NCI-H69 (cell line): ENCODE measurements around the gene PPP1R15A.
A peak's percentile ranks its signal among the peaks of the same experiment; 100 is the strongest.
"Not testable (repeated sequence)": the region's sequence is repeated elsewhere in the genome, so short reads cannot be mapped to it uniquely, and the experiment has no call there.

Source experiments
- DNase-seq: peaks from one replicate; lab custom pipeline; 2025; lab: John Stamatoyannopoulos, UW

The PPP1R15A gene

GRCh38 chr19:48872182-48872883, at the start of gene PPP1R15A:
PPP1R15A (plus strand) TSS chr19:48872421; CDS start chr19:48873234, 813 bp downstream.
- DNase-seq: peak; percentile 98

GRCh38 chr19:48822514-48822913, 49.7 kb upstream of the PPP1R15A start:
- DNase-seq: no peak

GRCh38 chr19:48826606-48827020, 45.6 kb upstream of the PPP1R15A start:
- DNase-seq: peak; percentile 52

- DNase-seq: no peak
Observed at GRCh38 chr19:48830088-48830487, 42.1 kb upstream of the PPP1R15A start.

GRCh38 chr19:48830965-48831364, 41.3 kb upstream of the PPP1R15A start:
- no peak for DNase-seq

GRCh38 chr19:48833049-48833448, 39.2 kb upstream of the PPP1R15A start:
- no peak for DNase-seq

- no peak for DNase-seq
Observed at GRCh38 chr19:48833977-48834376, 38.2 kb upstream of the PPP1R15A start.

GRCh38 chr19:48835734-48836088, 36.5 kb upstream of the PPP1R15A start:
- peak; percentile 92 for DNase-seq

- peak; percentile 62 for DNase-seq
Observed at GRCh38 chr19:48836089-48837017, 35.9 kb upstream of the PPP1R15A start, which contains the start of gene HSD17B14. HSD17B14 (minus strand) TSS chr19:48836491; CDS start chr19:48836411, 80 bp downstream.

- peak; percentile 87 for DNase-seq
Observed at GRCh38 chr19:48837051-48837524, 35.1 kb upstream of the PPP1R15A start.

GRCh38 chr19:48837687-48838086, 34.5 kb upstream of the PPP1R15A start:
- DNase-seq: peak; percentile 30

- DNase-seq: no peak
Observed at GRCh38 chr19:48841047-48841446, 31.2 kb upstream of the PPP1R15A start.

GRCh38 chr19:48841571-48841970, 30.6 kb upstream of the PPP1R15A start:
- no peak for DNase-seq

- DNase-seq: peak; percentile 72
Observed at GRCh38 chr19:48842789-48843162, 29.4 kb upstream of the PPP1R15A start.

GRCh38 chr19:48844472-48844871, 27.7 kb upstream of the PPP1R15A start:
- peak; percentile 68 for DNase-seq

GRCh38 chr19:48845384-48845783, 26.8 kb upstream of the PPP1R15A start:
- DNase-seq: no peak

- not testable (repeated sequence) for DNase-seq
Observed at GRCh38 chr19:48846659-48847058, 25.6 kb upstream of the PPP1R15A start.

- DNase-seq: no peak
Observed at GRCh38 chr19:48852292-48852691, 19.9 kb upstream of the PPP1R15A start.

- DNase-seq: no peak
Observed at GRCh38 chr19:48853483-48853882, 18.7 kb upstream of the PPP1R15A start.

- DNase-seq: no peak
Observed at GRCh38 chr19:48854103-48854502, 18.1 kb upstream of the PPP1R15A start.

- DNase-seq: no peak
Observed at GRCh38 chr19:48856921-48857320, 15.3 kb upstream of the PPP1R15A start.

- peak; percentile 52 for DNase-seq
Observed at GRCh38 chr19:48858984-48859710, 13.1 kb upstream of the PPP1R15A start.
